OCI-LY1 (cell line): ENCODE measurements around the gene BRIP1.

ENCODE experiments used
- H2AFZ ChIP-seq: fragments of 200-600 bp; sonication (generic), shearing (Covaris generic); 2 replicates; pipeline ENCODE4 v1.6.0; 2014; ENCODE audit warnings: antibody characterized with exemption, mild to moderate bottlenecking, low read length
- H3F3A ChIP-seq: fragments of 200-600 bp; sonication (generic), shearing (Covaris generic); 2 replicates; pipeline ENCODE4 v1.6.0; 2014; ENCODE audit warnings: mild to moderate bottlenecking, antibody characterized with exemption, low read length, moderate library complexity; ENCODE audit not compliant: insufficient read depth
- H3K27ac ChIP-seq: fragments of 200-600 bp; sonication (generic); 2 replicates; pipeline ENCODE4 v1.5.1; 2014; ENCODE audit warnings: low read length, mixed run types, mild to moderate bottlenecking, low read depth; ENCODE audit not compliant: poor library complexity, severe bottlenecking
- H3K27me3 ChIP-seq: fragments of 200-600 bp; sonication (generic); 2 replicates; pipeline ENCODE4 v1.6.0; 2014; ENCODE audit warnings: antibody characterized with exemption, mild to moderate bottlenecking, low read length, moderate library complexity; ENCODE audit not compliant: insufficient read depth
- H3K36me3 ChIP-seq: fragments of 200-600 bp; sonication (generic); 2 replicates; pipeline ENCODE4 v1.6.1; 2014; ENCODE audit warnings: mild to moderate bottlenecking, antibody characterized with exemption, low read length, moderate library complexity, mixed read lengths; ENCODE audit not compliant: insufficient read depth
- H3K4me1 ChIP-seq: fragments of 200-600 bp; sonication (generic); 2 replicates; pipeline ENCODE4 v1.5.1; 2014; ENCODE audit warnings: mild to moderate bottlenecking, low read length, moderate library complexity; ENCODE audit not compliant: insufficient read depth, severe bottlenecking
- H3K4me2 ChIP-seq: fragments of 200-600 bp; sonication (generic), shearing (Covaris generic); 2 replicates; pipeline ENCODE4 v1.6.1; 2014; ENCODE audit warnings: low read length
- H3K4me3 ChIP-seq: fragments of 200-600 bp; sonication (generic); 2 replicates; pipeline ENCODE4 v1.5.1; 2014; ENCODE audit warnings: low read length, low read depth, mild to moderate bottlenecking, mixed read lengths; ENCODE audit not compliant: poor library complexity, severe bottlenecking
- H3K79me2 ChIP-seq: fragments of 200-600 bp; shearing (Covaris generic); 2 replicates; pipeline ENCODE4 v1.6.1; 2016; ENCODE audit warnings: mixed run types, low read length, mixed read lengths; ENCODE audit not compliant: insufficient read depth
- H3K9ac ChIP-seq: fragments of 200-600 bp; sonication (generic), shearing (Covaris generic); 2 replicates; pipeline ENCODE4 v1.6.1; 2014; ENCODE audit warnings: mild to moderate bottlenecking, low read length, mixed read lengths
- H3K9me2 ChIP-seq: fragments of 200-600 bp; sonication (generic), shearing (Covaris generic); 2 replicates; pipeline ENCODE4 v1.6.1; 2014; ENCODE audit warnings: low read depth, mild to moderate bottlenecking, low read length, mixed read lengths
- H3K9me3 ChIP-seq: fragments of 200-600 bp; shearing (Covaris generic); 2 replicates; pipeline ENCODE4 v1.6.1; 2014; ENCODE audit warnings: low read length, mixed read lengths
- H4K20me1 ChIP-seq: fragments of 200-600 bp; sonication (generic), shearing (Covaris generic); 2 replicates; pipeline ENCODE4 v1.6.0; 2016; ENCODE audit warnings: mild to moderate bottlenecking, low read length; ENCODE audit not compliant: insufficient read depth
- EZH2 ChIP-seq: fragments of 200-600 bp; sonication (generic), shearing (Covaris generic); IDR thresholded peaks from 2 replicates; pipeline ENCODE4 v1.8.0; 2017; ENCODE audit warnings: borderline replicate concordance, mixed run types, mild to moderate bottlenecking, antibody characterized with exemption, low read length, moderate library complexity, mixed read lengths
- TF ChIP-seq, protein P1 (sequence below): fragments of 200-600 bp; sonication (generic), shearing (Covaris generic); IDR thresholded peaks from 2 replicates; pipeline ENCODE4 v1.5.1; 2017; ENCODE audit warnings: mild to moderate bottlenecking, antibody characterized with exemption, low read length, moderate library complexity, mixed read lengths

BRIP1 gene

GRCh38 chr17:61880589-61881102 lies 17.3 kb upstream of the BRIP1 start:
- Histone ChIP-seq H3K27ac (no peak overlapping the region), H3K36me3 (peaks cover 61% of the 10 kb centered on the region), H3K4me1 (peaks cover 3% of the 10 kb centered on the region), H2AFZ (no peak overlapping the region), H3K79me2 (no peaks in the 10 kb centered on the region), H4K20me1 (no peaks in the 10 kb centered on the region), H3K27me3 (no peaks in the 10 kb centered on the region), H3K9me3 (no peaks in the 10 kb centered on the region), H3F3A (0 out of 2 replicates have a peak, but pooled peaks cover 3% of the 10 kb centered on the region), H3K4me3 (no peak overlapping the region), H3K4me2 (no peak overlapping the region), H3K9ac (no peak overlapping the region), H3K9me2 (no peaks in the 10 kb centered on the region)
- TF ChIP-seq EZH2: no peak
- TF ChIP-seq, protein P1, sequence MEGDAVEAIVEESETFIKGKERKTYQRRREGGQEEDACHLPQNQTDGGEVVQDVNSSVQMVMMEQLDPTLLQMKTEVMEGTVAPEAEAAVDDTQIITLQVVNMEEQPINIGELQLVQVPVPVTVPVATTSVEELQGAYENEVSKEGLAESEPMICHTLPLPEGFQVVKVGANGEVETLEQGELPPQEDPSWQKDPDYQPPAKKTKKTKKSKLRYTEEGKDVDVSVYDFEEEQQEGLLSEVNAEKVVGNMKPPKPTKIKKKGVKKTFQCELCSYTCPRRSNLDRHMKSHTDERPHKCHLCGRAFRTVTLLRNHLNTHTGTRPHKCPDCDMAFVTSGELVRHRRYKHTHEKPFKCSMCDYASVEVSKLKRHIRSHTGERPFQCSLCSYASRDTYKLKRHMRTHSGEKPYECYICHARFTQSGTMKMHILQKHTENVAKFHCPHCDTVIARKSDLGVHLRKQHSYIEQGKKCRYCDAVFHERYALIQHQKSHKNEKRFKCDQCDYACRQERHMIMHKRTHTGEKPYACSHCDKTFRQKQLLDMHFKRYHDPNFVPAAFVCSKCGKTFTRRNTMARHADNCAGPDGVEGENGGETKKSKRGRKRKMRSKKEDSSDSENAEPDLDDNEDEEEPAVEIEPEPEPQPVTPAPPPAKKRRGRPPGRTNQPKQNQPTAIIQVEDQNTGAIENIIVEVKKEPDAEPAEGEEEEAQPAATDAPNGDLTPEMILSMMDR: no peak

GRCh38 chr17:61878984-61879612 lies 15.8 kb upstream of the BRIP1 start:
- no peaks in the 10 kb centered on the region for H3K27me3 ChIP-seq
- no peaks in the 10 kb centered on the region for H3K79me2 ChIP-seq
- H3K4me3 ChIP-seq: no peak overlapping the region
- TF ChIP-seq, protein P1: no peak
- no peak for TF ChIP-seq EZH2
- H3F3A ChIP-seq: 0 out of 2 replicates have a peak, but pooled peaks cover 3% of the 10 kb centered on the region
- H4K20me1 ChIP-seq: no peaks in the 10 kb centered on the region
- H3K9me2 ChIP-seq: no peaks in the 10 kb centered on the region
- H3K4me1 ChIP-seq: peaks cover 7% of the 10 kb centered on the region
- H3K36me3 ChIP-seq: peaks cover 59% of the 10 kb centered on the region
- H3K9ac ChIP-seq: no peak overlapping the region
- H3K4me2 ChIP-seq: no peak overlapping the region
- H2AFZ ChIP-seq: no peak overlapping the region
- no peak overlapping the region for H3K27ac ChIP-seq
- H3K9me3 ChIP-seq: no peaks in the 10 kb centered on the region

- Histone ChIP-seq H3K4me2 (no peak overlapping the region), H3K27ac (no peak overlapping the region), H3K9me3 (no peaks in the 10 kb centered on the region), H4K20me1 (no peaks in the 10 kb centered on the region), H3F3A (0 out of 2 replicates have a peak, but pooled peaks cover 3% of the 10 kb centered on the region), H3K79me2 (no peaks in the 10 kb centered on the region), H3K4me1 (peaks cover 7% of the 10 kb centered on the region), H2AFZ (no peak overlapping the region), H3K4me3 (no peak overlapping the region), H3K9me2 (no peaks in the 10 kb centered on the region), H3K9ac (no peak overlapping the region), H3K27me3 (no peaks in the 10 kb centered on the region), H3K36me3 (peaks cover 57% of the 10 kb centered on the region)
- TF ChIP-seq, protein P1: no peak
- TF ChIP-seq EZH2: no peak
Observed at GRCh38 chr17:61878520-61878919, 15.2 kb upstream of the BRIP1 start.
